Endometrial microvascular endothelial cells (primary cell): ENCODE results near the gene THAP7. TPM values are rescaled to one million over a fixed set of nuclear protein-coding genes. Genes with fewer than 3 reads are reported as not detected.

ENCODE experiments used
- in situ Hi-C: cut with HindIII; loops from 2 replicates; pipeline ENCODE4 v1.10.0; 2017; ENCODE audit warnings: low sequenced_read_pairs, low pct_unique_long_range_greater_than_20kb; ENCODE audit errors: inconsistent ontology term
- total RNA-seq: library from RNA; depleted of rRNA; stranded (reverse); fragments of >200 nt; gene quantifications from one replicate; pipeline ENCODE4 v1.2.3, GENCODE V29; 2015; ENCODE audit errors: inconsistent ontology term

THAP7 gene
- total RNA-seq, 1 donor from 2014 or later = 17.0 TPM

- in situ Hi-C loops = no loop called here
Observed at GRCh38 chr22:20970939-20971657, 30.8 kb downstream of the THAP7 start.

GRCh38 chr22:20968281-20968977 lies 33.5 kb downstream of the THAP7 start:
- in situ Hi-C loops = no loop called here

GRCh38 chr22:20967697-20968211 lies 34.2 kb downstream of the THAP7 start:
- in situ Hi-C loops = no loop called here

GRCh38 chr22:20966883-20967696 lies 34.8 kb downstream of the THAP7 start, which contains the start of gene AIFM3:
Gene AIFM3 (plus strand): TSS chr22:20967255. CDS start chr22:20967945, 690 bp downstream.
- in situ Hi-C loops = no loop called here

GRCh38 chr22:20965888-20966855 lies 35.7 kb downstream of the THAP7 start:
- in situ Hi-C loops = no loop called here

GRCh38 chr22:20965104-20965887 lies 36.6 kb downstream of the THAP7 start:
- in situ Hi-C loops = no loop called here

GRCh38 chr22:20964799-20965103 lies 37.2 kb downstream of the THAP7 start:
- in situ Hi-C loops = no loop called here

- in situ Hi-C loops = no loop called here
Observed at GRCh38 chr22:20964090-20964798, 37.7 kb downstream of the THAP7 start.

- in situ Hi-C loops = no loop called here
Observed at GRCh38 chr22:20963201-20964052, 38.5 kb downstream of the THAP7 start.

- in situ Hi-C loops = no loop called here
Observed at GRCh38 chr22:20962491-20962945, 39.4 kb downstream of the THAP7 start.

- in situ Hi-C loops = no loop called here
Observed at GRCh38 chr22:20960609-20961008, 41.3 kb downstream of the THAP7 start.

GRCh38 chr22:20959578-20960461 lies 42.1 kb downstream of the THAP7 start:
- in situ Hi-C loops = no loop called here

- in situ Hi-C loops = no loop called here
Observed at GRCh38 chr22:20957683-20958431, 44.1 kb downstream of the THAP7 start.

- in situ Hi-C loops = no loop called here
Observed at GRCh38 chr22:20957102-20957682, 44.7 kb downstream of the THAP7 start.
